ENCODE data around the gene NLRX1.
"Not testable (repeated sequence)": the region's sequence is repeated elsewhere in the genome, so short reads cannot be mapped to it uniquely, and the experiment has no call there.

NLRX1 gene

DNA sequence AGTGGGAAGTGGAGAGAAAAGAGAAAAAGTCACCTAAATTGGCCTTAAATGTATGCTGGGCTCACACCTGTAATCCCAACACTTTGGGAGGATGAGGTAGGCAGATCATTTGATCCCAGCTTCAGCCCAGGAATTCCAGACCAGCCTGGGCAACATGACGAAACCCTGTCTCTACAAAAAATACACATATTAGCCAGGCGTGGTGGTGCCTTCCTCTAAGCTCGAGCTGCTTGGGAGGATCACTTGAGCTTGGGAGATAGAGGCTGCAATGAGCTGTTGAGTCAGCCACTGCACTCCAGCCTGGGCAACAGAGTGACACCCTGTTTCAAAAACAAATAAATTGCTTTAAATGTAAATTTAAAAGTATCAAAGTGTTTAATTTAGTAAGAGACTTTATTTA is 41.5 kb downstream of the NLRX1 start:
- no peak for DNase-seq (ENCODE audit: low spot score)

DNA sequence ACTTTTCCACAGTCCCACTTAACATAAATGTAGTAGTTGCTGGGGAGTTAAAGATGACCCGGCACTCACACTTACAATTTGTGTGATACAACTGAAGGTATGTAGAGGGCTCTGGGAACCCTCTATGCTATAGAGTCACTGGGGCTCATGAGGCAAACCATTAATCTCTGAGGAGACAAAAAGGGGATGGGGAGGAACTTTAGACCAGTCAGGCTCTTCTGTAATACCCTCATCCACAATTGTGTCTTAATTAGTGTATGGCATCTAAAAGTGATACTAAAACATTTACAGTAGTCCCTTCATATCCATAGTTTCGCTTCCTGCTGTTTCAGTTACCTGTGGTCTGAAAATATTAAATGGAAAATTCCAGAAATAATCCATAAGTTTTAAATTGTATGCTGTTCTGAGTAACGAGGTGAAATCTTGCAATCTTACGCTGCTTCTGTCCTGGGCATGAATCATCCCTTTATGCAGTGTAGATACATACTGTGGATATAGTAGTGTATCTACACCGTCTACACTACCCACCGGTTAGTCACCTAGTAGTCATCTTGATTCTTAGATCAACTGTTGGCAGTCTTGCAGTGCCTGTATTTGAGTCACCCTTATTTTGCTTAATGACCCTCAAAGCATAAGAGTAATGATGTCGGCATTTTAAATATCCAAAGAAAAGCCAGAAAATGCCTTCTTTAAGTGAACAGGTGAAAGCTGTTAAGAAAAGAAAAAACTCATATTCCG is 49.8 kb downstream of the NLRX1 start:
- DNase-seq (ENCODE audit: low spot score): no peak

DNA sequence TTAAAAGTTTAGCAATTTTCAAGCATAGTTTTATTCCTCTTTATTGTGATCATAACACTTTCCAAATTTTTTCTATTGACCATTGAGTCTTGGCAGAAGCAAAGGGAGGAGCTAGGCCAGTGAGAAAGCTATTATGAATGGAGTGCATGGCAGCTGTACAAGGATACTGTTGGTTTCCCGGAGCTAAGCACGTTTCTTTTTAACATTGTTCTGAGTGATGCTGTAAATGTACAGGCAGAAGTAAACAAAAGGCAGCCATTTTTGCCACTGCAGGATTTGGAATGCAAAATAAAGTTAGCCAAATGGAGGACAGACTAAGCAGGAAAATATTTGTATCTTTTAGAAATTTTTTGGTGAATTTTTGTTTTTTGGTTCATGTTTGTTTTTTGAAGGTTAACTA is 53.8 kb downstream of the NLRX1 start:
- no peak for DNase-seq (ENCODE audit: low spot score)

DNA sequence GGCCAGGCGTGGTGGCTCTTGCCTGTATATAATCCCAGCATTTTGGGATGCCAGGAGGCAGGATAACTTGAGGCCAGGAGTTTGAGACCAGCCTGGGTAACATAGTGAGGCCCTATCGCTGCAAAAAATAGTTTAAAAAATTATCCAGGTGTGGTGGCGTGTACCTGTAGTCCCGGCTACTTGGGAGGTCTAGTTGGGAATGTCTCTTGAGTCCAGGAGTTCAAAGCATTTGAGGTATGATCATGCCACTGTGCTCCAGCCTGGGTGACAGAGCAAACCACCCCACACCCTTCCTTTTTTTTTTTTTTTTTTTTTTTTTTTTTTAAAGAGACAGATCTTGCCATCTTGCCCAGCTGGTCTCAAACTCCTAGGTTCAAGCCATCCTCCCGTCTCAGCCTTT is 54.4 kb downstream of the NLRX1 start:
- DNase-seq (ENCODE audit: low spot score): no peak

DNA sequence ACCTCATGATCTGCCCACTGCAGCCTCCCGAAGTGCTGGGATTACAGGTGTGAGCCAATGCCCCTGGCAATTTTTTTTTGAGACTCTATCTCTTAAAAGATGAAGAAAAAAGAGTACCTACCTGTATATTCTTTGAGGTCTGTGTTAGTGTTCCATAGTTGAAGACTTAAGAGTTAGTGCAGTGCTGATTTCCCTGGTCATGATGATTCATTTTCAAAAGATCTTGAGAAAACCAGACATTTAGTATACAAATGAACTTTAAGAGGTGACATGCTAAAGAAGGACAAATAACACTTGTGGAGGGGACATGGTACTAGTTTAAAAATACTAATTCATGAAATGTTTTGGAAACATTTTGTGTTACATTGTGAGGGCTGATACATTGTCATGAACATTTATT is 55.3 kb downstream of the NLRX1 start:
- DNase-seq (ENCODE audit: low spot score): no peak

DNA sequence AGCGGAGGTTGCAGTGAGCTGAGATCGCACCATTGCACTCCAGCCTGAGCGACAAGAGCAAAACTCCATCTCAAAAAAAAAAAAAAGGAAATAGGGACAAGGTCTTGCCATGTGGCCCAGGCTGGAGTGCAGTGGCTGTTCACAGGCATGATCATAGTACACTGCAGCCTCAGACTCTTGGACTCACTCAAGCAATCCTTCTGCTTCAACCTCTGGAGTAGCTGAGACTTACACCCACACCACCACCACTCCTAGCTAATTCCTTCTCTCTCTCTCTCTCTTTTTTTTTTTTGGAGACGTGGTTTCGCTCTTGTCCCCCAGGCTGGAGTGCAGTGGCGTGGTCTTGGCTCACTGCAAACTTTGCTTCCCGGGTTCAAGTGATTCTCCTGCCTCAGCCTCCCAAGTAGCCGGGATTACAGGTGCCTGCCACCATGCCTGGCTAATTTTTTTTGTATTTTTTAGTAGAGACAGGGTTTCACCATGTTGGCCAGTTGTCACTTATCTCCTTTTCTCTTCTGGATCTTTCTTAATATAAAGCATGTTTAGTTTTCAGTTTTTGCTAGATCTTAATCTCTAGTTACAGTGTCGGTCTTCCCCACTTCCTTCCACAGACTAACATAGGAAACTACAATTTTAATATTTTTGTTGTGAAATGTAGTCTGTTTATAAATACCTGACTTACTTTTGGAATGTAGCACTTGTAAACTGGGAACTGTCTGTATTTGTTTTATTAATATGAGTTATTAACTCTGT is 60.2 kb downstream of the NLRX1 start:
- not testable (repeated sequence) for DNase-seq (ENCODE audit: low spot score)

DNA sequence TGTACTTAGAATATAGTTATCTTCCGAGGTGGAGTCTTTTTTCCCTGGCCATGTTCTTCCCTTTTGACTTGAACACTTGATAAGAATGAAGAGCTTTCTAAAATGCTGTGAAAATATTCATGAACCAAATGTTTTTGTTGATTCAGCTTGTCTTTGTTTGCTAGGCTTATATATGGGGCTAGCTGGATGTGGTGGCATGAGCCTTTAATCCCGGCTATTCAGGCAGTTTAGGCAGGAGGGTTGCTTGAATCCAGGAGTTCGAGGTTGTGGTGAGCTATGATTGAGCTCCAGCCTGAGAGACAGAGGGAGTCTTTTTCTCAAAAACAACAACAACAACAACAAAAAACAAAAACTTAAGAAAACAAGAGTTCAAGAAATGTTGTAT is 60.8 kb downstream of the NLRX1 start:
- no peak for DNase-seq (ENCODE audit: low spot score)

DNA sequence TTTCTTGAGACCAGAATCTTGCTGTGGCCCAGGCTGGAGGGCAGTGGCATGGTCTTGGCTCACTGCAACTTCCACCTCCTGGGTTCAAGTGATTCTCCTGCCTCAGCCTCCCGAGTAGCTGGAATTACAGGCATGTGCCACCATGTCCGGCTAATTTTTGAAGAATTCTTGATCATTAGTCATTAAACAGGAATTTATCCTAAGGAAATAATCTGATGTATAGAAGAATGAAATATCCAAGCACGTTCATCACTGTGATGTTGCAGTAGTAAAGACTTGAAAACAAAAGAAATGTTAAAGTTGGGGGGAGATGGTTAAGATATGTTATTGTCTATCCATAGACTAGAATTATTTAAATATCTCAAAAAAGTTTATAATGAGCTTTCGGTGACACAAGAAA is 61.2 kb downstream of the NLRX1 start:
- DNase-seq (ENCODE audit: low spot score): no peak

Data from NAMALWA (cell line).